ENCODE results near the gene KLHL29.

The KLHL29 gene

GRCh38 chr2:23452372-23452771, 67.4 kb downstream of the KLHL29 start:
- DNase-seq: no peak

GRCh38 chr2:23452853-23453420, 68.0 kb downstream of the KLHL29 start:
- peak; percentile 23 for DNase-seq

GRCh38 chr2:23453432-23453831, 68.5 kb downstream of the KLHL29 start:
- no peak for DNase-seq

GRCh38 chr2:23453836-23454460, 69.0 kb downstream of the KLHL29 start:
- DNase-seq: no peak

GRCh38 chr2:23454501-23455120, 69.6 kb downstream of the KLHL29 start:
- no peak for DNase-seq

DNA sequence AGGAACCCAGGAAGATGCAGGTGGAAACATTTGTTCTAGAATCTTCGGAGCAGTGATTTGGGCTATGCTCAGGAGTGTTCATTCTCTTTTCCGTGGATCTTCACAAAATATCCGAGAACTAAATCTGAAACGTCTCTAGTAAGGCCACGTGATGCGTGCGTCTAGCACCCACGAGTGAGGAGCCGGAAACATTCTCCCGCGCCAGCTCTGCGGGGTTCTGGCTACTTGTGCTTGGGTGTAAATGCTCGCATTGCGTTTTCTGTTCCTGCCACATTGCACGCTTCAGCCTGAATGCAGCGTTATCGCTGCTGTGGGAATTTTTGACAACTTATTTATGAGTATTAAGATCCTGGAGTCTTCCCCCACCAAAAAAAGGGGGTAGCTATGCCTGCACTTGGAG, 71.4 kb downstream of the KLHL29 start:
- no peak for DNase-seq

DNA sequence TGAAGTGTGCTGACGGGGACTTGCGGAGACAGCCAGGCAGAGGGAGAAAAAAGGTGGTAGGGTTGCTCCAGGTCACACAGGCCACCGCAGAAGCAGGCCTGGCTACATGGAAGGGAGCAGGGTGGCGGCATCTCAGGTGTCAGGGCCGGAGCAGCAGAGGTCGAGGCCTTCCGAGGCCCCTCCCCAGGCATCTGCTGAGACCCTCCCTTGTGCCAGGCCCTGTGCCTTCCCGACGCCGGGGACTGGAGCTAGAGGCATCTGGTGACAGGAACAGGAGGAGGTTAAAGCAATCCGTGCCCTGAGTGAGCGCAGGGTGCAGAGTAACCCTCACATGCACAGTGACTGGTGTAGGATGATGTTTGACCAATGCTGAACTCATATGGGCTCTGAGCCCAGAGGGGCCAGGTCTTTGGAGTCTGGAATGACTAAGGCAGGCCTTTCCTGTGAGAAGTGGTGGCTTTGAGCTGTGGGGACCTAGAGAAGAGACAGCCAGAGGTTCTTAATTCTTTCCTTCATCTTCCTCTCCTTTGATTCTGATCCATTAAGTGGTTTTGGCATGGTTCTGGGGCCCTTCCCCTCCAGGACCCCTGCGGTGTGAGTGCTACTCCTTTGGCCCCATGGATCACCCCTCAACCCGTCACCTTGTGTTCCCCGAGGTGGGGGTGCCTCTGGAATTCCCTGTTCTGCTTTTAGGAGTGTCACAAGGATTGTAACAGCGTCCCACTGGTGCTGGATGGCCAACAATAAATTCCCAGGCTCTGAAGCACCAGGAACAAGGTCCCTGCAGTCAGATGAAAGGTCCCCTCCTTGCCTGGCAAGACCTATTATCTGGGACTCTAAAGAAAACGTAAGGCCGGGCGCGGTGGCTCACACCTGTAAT, 72.1 kb downstream of the KLHL29 start:
- no peak for DNase-seq

DNA sequence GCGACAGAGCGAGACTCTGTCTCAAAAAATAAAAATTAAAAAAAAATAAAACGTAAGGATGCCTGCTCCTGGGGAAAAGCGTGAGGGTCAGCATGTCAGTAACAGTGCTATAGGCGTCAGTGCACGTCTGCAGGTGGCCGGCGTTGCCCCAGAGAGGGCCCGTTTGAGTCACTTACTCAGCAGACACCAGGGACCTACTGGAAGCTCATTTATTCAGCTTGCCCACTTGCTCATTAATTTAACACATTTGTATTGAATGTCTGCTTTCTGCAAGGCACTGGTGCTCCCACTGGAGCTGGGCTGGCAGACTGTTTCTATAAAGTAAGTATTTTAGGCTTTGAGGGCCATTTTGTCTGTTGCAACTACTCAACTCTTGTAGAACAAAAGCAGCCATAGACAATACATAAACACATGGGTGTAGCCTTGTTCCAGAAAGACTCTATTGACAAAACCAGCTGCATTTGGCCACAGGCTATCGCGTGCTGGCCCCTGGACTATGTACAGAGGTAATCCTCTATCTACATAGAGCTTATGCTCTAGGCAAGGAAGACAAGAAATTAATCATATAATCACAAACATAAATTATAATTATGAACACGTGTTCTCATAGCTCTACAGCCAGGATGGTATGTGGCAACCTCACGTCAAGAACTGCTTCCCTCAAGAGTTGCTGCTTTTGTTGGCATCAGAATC, 73.2 kb downstream of the KLHL29 start:
- DNase-seq: no peak

- DNase-seq: no peak
Measured at GRCh38 chr2:23459032-23459431, 74.1 kb downstream of the KLHL29 start.

GRCh38 chr2:23460228-23460627, 75.2 kb downstream of the KLHL29 start:
- no peak for DNase-seq

- DNase-seq: no peak
Measured at GRCh38 chr2:23460993-23461392, 76.0 kb downstream of the KLHL29 start.

DNA sequence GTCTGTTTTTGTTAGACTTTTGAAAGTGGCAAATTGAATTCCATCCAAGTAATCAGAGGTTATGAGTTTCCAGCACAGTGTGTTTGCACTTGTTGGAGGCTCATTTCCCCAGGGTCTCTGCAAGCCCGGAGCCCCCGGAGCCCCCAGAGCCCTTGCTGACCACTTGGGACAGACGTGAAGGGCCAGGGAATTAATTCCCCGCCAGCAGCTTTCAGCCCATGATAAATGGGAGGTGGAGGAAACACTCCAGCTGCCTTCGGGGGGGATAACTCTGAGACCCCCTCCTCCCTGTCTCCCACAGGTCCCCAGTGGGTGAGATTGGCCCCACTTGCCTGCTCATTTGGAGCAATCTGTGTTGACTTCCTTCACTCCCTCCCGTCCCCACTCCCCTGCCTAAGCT, 79.2 kb downstream of the KLHL29 start:
- DNase-seq: no peak

DNA sequence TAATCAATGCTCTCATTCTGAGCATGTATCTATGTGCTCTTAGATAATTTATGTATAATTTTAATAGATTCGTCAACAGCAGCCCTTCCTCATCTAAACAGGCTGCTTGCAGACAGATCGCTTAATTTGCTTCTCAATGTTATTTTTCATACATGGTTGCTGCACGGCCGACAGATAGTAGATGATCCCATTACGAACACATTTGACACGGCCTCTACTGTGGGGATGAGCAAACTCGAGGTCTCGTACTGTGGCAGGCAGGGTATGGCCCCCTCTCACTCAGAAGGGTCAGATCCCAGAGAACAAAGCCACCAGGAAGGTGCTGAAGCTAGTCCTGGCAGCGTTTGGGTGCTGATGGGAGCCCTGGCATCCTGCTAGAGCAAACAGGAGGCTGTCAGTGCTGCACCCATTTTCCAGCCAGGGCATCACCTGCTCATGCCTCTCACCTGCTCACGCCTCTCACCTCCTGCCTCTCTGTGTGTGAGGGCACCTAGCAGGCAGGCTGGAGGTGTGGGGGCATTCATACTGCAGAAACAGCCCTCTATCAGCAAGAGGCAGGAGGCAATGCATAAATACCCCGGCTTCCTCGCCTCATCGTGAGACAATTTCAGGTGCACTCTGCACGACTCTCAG, 80.0 kb downstream of the KLHL29 start:
- no peak for DNase-seq

DNA sequence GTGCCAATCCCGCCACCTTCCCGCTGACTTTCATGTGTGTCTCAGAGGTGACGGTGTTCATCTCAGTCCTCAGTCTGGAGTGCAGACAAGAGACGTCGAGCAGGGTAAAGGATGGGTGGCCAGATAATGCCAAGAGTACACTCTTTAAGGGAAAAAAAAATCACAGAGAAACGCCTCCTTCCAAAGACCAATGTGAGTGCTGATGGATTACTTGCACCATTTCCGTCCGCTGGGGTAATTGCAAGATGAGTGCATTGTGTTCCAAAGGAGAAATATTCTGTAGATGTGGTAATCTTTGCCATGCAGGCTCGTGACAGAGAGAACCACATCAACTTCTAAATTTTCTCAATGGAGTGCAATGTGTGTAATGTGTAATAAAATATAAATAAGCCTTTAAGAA, 81.0 kb downstream of the KLHL29 start:
- no peak for DNase-seq

DNA sequence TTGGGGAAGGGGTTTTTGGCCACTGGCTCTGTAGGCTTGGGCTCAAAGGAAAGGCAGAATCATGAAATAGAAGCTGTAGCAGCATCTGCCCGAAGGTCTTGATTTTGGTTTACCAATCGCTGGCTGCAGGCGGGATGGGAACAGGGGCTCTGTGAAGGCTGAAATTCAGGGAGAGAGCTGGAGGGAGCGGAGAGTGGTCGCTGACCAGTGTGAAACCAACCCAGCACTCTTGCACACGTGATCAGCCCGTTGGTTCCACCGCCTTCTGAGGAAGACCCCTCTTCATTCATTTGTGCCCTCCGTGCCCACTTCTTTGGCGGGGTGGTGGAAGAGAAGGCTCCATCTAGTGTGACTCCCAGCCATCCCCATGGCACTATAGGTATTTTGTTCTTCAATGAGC, 82.6 kb downstream of the KLHL29 start:
- DNase-seq: no peak

- DNase-seq: no peak
Measured at GRCh38 chr2:23468474-23469141, 83.6 kb downstream of the KLHL29 start.

DNA sequence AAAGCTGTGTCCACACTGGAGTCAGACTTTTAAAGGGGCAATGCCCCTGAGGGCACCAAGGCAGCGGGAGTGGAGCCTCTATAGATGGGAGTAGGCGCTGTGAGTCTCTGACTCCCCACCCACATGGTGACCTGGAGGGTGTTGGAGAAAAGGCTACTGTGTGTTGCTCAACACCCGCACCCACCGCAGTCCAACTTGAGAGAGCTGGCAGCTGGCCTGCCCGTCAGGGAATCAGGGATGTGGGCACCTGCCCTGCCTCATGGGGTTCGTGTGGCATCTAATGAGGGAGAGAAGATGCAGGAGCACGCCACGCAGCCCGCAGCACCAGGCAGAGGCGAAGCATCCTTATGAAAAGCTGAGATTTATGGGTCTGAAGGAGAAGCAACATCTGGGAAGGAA, 84.2 kb downstream of the KLHL29 start:
- DNase-seq: no peak

GRCh38 chr2:23475036-23475435, 90.1 kb downstream of the KLHL29 start:
- no peak for DNase-seq

DNA sequence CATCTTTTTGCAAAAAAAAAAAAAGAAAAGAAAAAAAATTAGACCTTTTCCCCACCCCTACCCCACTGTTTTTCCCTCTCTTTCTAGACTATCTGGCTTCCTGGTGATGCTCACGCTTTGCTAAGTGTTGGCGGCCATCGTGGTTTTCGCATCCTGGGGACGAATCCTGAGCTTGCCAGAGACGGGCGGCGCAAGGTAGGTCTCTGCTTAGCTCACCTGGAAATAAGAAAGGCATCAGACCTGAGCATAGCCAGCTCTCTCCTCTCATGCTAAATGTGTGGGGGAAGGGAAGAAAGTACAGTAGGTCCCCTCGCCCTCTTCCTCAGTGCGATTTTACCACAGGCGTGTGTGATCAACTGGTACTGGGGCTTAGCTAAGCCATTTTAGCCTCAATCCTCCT, 90.5 kb downstream of the KLHL29 start:
- no peak for DNase-seq

DNA sequence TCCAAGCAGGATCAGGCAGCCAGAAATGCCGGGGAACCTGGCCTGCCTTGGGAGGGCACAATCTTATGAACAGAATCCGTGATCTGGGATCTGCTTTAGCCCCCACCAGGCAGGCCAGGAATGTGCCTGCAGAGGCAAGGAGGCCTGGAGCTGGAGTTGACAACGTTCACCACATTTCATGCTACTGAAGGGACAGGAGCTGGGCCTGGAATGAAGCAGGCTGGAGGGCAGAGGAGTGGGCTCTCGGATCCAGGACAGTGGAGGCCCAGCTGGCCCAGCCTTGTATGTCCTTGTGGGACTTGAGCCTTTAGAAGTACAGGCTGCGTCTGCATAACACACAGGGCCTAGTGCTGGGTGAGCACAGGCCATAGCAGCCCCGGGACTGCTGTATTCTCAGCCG, 91.8 kb downstream of the KLHL29 start:
- no peak for DNase-seq

GRCh38 chr2:23477392-23477791, 92.4 kb downstream of the KLHL29 start:
- no peak for DNase-seq

Data from central memory CD4-positive, alpha-beta T cell (primary cell).